ENCODE measurements around the gene NKAIN1. TPM values are rescaled to one million over a fixed set of nuclear protein-coding genes. Genes with fewer than 3 reads are reported as not detected.
"Not testable (repeated sequence)": the region's sequence is repeated elsewhere in the genome, so short reads cannot be mapped to it uniquely, and the experiment has no call there.

Gene NKAIN1
- total RNA-seq, 1 donor from 2014 or later = 9.4 TPM

DNA sequence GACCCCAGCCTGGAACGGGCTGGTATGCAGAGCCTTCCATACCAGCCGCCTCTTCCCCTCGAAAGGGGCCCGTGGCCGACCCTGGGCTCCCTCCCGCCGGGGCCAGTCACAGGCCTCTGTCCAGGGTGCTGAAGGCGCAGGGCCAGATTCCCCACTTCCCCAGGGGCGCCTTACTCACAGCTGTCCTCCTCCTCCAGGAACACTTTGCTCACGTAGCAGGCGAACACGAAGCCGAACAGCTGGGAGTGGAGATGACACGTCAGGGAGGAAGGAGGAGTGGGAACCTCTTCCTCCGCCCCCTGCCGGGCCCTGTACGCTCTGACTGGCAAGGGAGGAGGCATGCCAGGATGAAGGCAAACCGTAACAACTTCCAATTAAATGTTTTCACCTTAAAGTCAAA is 57.3 kb downstream of the NKAIN1 start:
- Mint-ChIP-seq H3K36me3 (peaks cover 3% of the 10 kb centered on the region), H3K4me3 (no peak overlapping the region), H3K4me1 (no peaks in the 10 kb centered on the region), H3K27me3 (ENCODE audit: low read depth) (no peaks in the 10 kb centered on the region), H3K9me3 (peaks cover 3% of the 10 kb centered on the region), H3K27ac (no peak overlapping the region)
- peak; percentile 84 to 92 for DNase-seq (ENCODE audit: low spot score in 2 of 2, unreplicated experiment in 2 of 2)
- TF ChIP-seq, protein P1, sequence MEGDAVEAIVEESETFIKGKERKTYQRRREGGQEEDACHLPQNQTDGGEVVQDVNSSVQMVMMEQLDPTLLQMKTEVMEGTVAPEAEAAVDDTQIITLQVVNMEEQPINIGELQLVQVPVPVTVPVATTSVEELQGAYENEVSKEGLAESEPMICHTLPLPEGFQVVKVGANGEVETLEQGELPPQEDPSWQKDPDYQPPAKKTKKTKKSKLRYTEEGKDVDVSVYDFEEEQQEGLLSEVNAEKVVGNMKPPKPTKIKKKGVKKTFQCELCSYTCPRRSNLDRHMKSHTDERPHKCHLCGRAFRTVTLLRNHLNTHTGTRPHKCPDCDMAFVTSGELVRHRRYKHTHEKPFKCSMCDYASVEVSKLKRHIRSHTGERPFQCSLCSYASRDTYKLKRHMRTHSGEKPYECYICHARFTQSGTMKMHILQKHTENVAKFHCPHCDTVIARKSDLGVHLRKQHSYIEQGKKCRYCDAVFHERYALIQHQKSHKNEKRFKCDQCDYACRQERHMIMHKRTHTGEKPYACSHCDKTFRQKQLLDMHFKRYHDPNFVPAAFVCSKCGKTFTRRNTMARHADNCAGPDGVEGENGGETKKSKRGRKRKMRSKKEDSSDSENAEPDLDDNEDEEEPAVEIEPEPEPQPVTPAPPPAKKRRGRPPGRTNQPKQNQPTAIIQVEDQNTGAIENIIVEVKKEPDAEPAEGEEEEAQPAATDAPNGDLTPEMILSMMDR (IDR thresholded peaks at IDR 0.05; ENCODE audit: unreplicated experiment) = no peak

DNA sequence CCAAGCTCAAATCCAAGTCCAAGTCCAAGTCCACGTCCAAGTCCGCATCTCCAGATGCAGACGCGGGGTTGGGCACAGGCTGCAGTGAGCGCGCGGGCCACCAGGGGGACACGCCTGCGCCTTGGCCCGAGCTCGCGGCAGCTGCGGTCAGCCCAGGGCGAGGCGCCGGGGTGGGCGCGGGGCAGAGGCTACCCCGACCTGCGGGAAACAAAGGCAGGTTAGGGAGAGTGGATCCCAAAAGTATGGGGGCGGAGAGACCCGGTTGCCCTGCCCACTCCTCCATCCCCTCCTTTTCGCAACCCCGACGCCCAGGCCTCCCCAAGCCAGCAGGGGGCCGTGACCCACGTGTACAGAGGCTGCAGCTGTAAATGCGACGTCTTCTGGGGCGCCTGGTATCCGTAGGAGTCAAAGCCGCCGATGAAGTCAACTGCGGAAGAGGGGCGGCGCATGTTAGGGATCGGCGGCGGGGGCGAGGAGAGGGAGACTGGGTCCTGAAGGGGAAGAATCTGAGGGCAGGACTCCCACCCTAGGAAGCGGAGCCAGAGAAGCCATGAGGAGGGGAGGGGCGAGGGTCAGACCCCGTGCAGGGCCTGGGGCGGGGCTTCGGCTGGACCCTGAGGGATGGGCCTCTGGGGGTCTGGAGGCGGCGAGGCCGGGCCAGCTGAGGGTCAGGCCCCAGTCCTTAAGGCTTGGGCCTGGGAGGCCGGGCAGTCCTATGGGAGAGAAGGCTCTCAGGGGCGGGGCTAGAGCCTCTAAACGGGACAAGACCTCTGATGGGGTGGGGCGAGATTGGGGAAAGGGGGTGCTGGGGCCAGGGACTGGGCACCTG is 58.0 kb downstream of the NKAIN1 start:
- Mint-ChIP-seq H3K4me1 (no peaks in the 10 kb centered on the region), H3K9me3 (peaks cover 3% of the 10 kb centered on the region), H3K27me3 (ENCODE audit: low read depth) (no peaks in the 10 kb centered on the region), H3K27ac (no peak overlapping the region), H3K4me3 (no peak overlapping the region), H3K36me3 (peaks cover 3% of the 10 kb centered on the region)
- TF ChIP-seq, protein P1 (IDR thresholded peaks at IDR 0.05; ENCODE audit: unreplicated experiment) = peak; percentile 67
- no peak for DNase-seq (ENCODE audit: low spot score in 2 of 2, unreplicated experiment in 2 of 2)

DNA sequence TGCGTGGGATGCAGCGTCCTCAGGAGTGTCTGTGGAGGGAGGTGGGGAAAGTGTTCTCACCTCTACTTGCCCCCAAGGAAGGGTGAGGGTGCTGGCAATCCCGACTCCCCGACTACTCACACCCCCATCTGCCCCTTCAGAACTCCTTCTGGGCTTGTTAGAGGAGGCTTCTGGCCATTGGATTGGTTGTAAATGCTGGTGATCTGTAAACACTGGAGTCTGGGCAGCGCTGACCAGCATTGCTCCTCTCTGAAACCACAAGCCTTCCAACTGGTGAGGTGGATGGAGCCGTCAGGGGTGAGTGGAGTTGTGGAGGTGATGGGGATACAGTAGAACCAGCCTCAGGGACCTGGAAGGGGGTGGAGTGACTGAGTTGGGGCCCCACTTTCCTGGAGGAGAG is 59.3 kb downstream of the NKAIN1 start:
- H3K4me3 Mint-ChIP-seq = no peak overlapping the region
- no peak overlapping the region for H3K27ac Mint-ChIP-seq
- TF ChIP-seq, protein P1 (IDR thresholded peaks at IDR 0.05; ENCODE audit: unreplicated experiment) = no peak
- no peaks in the 10 kb centered on the region for H3K4me1 Mint-ChIP-seq
- no peak for DNase-seq (ENCODE audit: low spot score in 2 of 2, unreplicated experiment in 2 of 2)
- peaks cover 3% of the 10 kb centered on the region for H3K9me3 Mint-ChIP-seq
- H3K27me3 Mint-ChIP-seq (ENCODE audit: low read depth) = no peaks in the 10 kb centered on the region
- peaks cover 3% of the 10 kb centered on the region for H3K36me3 Mint-ChIP-seq

DNA sequence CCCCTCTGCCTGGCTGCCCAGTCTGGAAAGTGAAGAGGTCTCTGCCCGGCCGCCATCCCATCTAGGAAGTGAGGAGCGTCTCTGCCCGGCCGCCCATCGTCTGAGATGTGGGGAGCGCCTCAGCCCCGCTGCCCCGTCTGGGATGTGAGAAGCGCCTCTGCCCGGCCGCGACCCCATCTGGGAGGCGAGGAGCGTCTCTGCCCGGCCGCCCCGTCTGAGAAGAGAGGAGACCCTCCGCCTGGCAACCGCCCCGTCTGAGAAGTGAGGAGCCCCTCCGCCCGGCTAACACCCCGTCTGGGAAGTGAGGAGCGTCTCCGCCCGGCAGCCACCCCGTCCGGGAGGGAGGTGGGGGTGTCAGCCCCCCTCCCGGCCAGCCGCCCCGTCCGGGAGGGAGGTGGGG is 63.4 kb downstream of the NKAIN1 start:
- H3K27me3 Mint-ChIP-seq (ENCODE audit: low read depth); H3K27ac Mint-ChIP-seq; H3K4me1 Mint-ChIP-seq; DNase-seq (ENCODE audit: low spot score in 2 of 2, unreplicated experiment in 2 of 2); H3K36me3 Mint-ChIP-seq; H3K4me3 Mint-ChIP-seq; H3K9me3 Mint-ChIP-seq: not testable (repeated sequence)

DNA sequence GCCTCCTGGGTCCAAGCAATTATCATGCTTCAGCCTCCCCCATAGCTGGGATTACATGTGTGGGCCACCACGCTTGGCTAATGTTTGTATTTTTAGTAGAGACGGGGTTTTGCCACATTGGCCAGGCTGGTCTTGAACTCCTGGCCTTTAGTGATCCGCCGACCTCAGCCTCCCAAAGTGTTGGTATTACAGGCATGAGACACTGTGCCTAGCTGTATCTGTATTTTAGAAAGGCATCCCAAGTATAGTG is 69.3 kb downstream of the NKAIN1 start:
- no peaks in the 10 kb centered on the region for H3K9me3 Mint-ChIP-seq
- no peak overlapping the region for H3K4me3 Mint-ChIP-seq
- no peak for DNase-seq (ENCODE audit: low spot score in 2 of 2, unreplicated experiment in 2 of 2)
- H3K4me1 Mint-ChIP-seq = peaks cover 17% of the 10 kb centered on the region
- H3K36me3 Mint-ChIP-seq = no peaks in the 10 kb centered on the region
- no peaks in the 10 kb centered on the region for H3K27me3 Mint-ChIP-seq (ENCODE audit: low read depth)
- peak overlapping the region; percentile 90 for H3K27ac Mint-ChIP-seq
- TF ChIP-seq, protein P1 (IDR thresholded peaks at IDR 0.05; ENCODE audit: unreplicated experiment) = no peak

DNA sequence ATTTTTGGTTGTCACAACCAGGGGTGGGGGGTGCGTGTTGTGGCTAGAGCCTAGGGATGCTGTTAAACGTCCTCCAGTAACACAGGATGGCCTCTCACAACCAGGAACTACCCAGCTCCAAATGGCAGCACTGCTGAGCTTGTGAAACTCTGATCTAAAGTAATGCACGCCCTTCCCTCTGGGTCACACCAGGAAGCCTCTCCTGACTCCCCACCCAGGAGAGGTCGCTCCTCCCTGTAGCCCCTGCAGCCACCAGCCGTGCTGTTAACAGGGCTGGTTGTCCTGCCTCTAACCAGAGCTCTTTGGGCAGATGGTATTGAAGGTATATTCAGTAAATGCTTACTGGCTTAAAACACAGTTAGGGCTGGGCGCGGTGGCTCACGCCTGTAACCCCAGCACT is 73.2 kb downstream of the NKAIN1 start:
- peaks cover 12% of the 10 kb centered on the region for H3K4me1 Mint-ChIP-seq
- no peaks in the 10 kb centered on the region for H3K9me3 Mint-ChIP-seq
- no peak for DNase-seq (ENCODE audit: low spot score in 2 of 2, unreplicated experiment in 2 of 2)
- H3K36me3 Mint-ChIP-seq = no peaks in the 10 kb centered on the region
- H3K4me3 Mint-ChIP-seq = no peak overlapping the region
- TF ChIP-seq, protein P1 (IDR thresholded peaks at IDR 0.05; ENCODE audit: unreplicated experiment) = no peak
- no peaks in the 10 kb centered on the region for H3K27me3 Mint-ChIP-seq (ENCODE audit: low read depth)
- H3K27ac Mint-ChIP-seq = no peak overlapping the region
